Activated CD4-positive, alpha-beta T cell treated with anti-CD3 and anti-CD28 coated beads for 36 hours (primary cell): ENCODE results near the gene GNA15. TPM values are rescaled to one million over a fixed set of nuclear protein-coding genes. Genes with fewer than 3 reads are reported as not detected.
A peak's percentile ranks its signal among the peaks of the same experiment; 100 is the strongest.

Source experiments
- ATAC-seq: fragments of 200-7000 bp; cut with Tn5 transposase; one replicate; pipeline ENCODE4 v1.10.0; 2021; ENCODE audit warnings: mild to moderate bottlenecking, moderate library complexity
- CTCF ChIA-PET: fragments of 350-600 bp; sonication (Branson Sonifier 250); formaldehyde crosslinking; loops from one replicate; lab custom pipeline; 2021; ENCODE audit warnings: antibody characterized with exemption; lab: Charles Lee
- POLR2A ChIA-PET: fragments of 350-600 bp; sonication (Branson Sonifier 250); formaldehyde crosslinking; loops from one replicate; lab custom pipeline; 2021; ENCODE audit warnings: antibody characterized with exemption, inconsistent platforms; lab: Charles Lee
- DNase-seq: peaks from one replicate; pipeline ENCODE4 v3.0.0-alpha.2; 2020
- H3K27ac Mint-ChIP-seq: one replicate; pipeline ENCODE4 v1.8.0; 2021; ENCODE audit warnings: mixed read lengths
- H3K27me3 Mint-ChIP-seq: one replicate; pipeline ENCODE4 v1.8.0; 2021; ENCODE audit warnings: mixed read lengths
- H3K36me3 Mint-ChIP-seq: one replicate; pipeline ENCODE4 v1.8.0; 2021; ENCODE audit warnings: low read depth, mixed read lengths
- H3K4me1 Mint-ChIP-seq: one replicate; pipeline ENCODE4 v1.8.0; 2021; ENCODE audit warnings: mixed read lengths
- H3K4me3 Mint-ChIP-seq: one replicate; pipeline ENCODE4 v1.8.0; 2021; ENCODE audit warnings: mild to moderate bottlenecking, moderate library complexity, mixed read lengths
- H3K9me3 Mint-ChIP-seq: one replicate; pipeline ENCODE4 v1.8.0; 2021; ENCODE audit warnings: low read depth, mixed read lengths
- intact Hi-C, 2 experiments: fragments of 100-400 bp; cut with DNase I in 1 of 2; cut with micrococcal nuclease in 1 of 2; formaldehyde crosslinking; loops; one replicate each; pipeline versions ENCODE4 v1.14.2 to v1.15.1; 2022 to 2024; cut with DNase I, micrococcal nuclease
- total RNA-seq, 2 experiments: library from RNA; stranded (reverse); gene quantifications; one replicate each; pipeline ENCODE4 v1.2.3, GENCODE V29; 2021

Gene GNA15
- total RNA-seq, 2 experiments from 2014 or later, result 64.9 to 70.9 TPM

DNA sequence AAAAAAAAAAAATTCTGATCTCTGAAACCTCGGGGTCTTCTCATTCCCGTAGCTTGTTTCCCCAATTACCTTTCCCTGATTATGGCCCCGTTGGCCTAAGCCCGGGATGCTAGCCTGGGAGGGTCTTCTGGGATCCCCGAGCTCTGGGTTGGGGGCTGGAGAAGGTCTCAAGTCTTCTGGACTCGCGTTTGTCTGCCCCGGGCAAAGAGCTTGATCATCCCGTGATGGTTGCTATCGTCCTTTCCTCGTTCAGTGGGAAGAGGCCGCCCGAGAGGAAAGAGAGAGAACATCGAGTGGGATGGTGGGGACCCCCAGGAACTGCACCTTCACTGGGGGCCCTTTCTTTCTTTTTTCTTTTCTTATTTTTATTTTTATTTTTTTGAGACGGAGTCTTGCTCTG lies 2.4 kb downstream of the GNA15 start:
- Mint-ChIP-seq H3K36me3 (peaks cover 20% of the 10 kb centered on the region), H3K4me3 (no peak overlapping the region), H3K27ac (no peak overlapping the region), H3K9me3 (peaks cover 4% of the 10 kb centered on the region), H3K4me1 (peaks cover 50% of the 10 kb centered on the region), H3K27me3 (peaks cover 3% of the 10 kb centered on the region)
- ATAC-seq (no peak), DNase-seq (no peak)
- ChIA-PET POLR2A (no interaction called here), CTCF (interaction anchor here (0.7 to 2.5 kb wide), 3 partner anchors 10 to 102 kb away, joined by 3 to 12 read pairs (median 7); no protein-coding TSS in a partner anchor)
- intact Hi-C loops, result no loop called here

DNA sequence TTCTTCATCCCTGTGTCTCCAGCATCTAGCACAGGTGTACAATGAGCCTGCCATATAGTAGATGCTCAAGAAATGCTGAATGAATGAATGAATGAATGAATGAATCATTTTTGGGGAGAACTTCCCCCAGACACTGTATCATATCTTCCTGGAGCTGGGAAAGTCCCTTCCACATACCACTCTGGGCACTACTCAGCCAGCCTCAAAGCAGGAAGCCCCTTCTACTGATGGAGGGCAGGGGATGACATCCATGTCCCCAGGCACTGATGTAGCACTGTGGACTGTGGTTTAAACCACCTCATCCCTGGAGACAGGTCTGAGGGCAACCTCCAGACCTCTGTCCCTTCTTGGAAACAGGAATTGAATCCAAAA lies 4.8 kb downstream of the GNA15 start:
- H3K27ac Mint-ChIP-seq, result peak overlapping the region; percentile 1
- peaks cover 23% of the 10 kb centered on the region for H3K36me3 Mint-ChIP-seq
- ATAC-seq (no peak), DNase-seq (no peak)
- H3K9me3 Mint-ChIP-seq, result peaks cover 4% of the 10 kb centered on the region
- CTCF ChIA-PET, result interaction anchor here (0.7 to 4.5 kb wide), 6 partner anchors 11 to 190 kb away, joined by 3 to 32 read pairs (median 4); no protein-coding TSS in a partner anchor
- no peak overlapping the region for H3K4me3 Mint-ChIP-seq
- peaks cover 3% of the 10 kb centered on the region for H3K27me3 Mint-ChIP-seq
- POLR2A ChIA-PET, result no interaction called here
- H3K4me1 Mint-ChIP-seq, result peaks cover 35% of the 10 kb centered on the region
- intact Hi-C loops, result loop anchor here in 1 of 2 experiments (5.0 kb wide), 1 partner anchor 42 kb away; no protein-coding TSS in a partner anchor

DNA sequence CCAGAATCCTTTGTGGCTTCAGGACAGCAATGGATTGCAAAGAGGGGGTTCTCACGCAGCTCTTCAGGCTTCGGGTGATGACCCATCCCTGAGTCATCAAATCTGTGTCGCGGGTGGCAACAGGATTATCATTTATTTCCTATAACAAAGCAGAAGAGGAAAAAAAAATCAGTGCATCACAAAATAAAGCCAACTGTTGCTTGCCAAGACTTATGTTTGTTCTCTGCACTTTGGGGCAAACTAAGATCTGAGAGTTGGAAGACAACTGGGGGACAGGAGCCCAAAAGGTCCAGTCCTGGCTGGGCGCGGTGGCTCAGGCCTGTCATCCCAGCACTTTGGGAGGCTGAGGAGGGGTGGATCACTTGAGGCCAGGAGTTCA lies 6.4 kb downstream of the GNA15 start:
- intact Hi-C loops, result loop anchor here (1.0 to 5.0 kb wide), 4 partner anchors 9 to 40 kb away; partner anchors contain the start of gene S1PR4 (in 1 of the 2)
- Mint-ChIP-seq H3K4me1 (peaks cover 33% of the 10 kb centered on the region), H3K27ac (peak overlapping the region; percentile 78), H3K9me3 (peaks cover 4% of the 10 kb centered on the region), H3K36me3 (peaks cover 17% of the 10 kb centered on the region), H3K4me3 (peak overlapping the region; percentile 49), H3K27me3 (no peaks in the 10 kb centered on the region)
- peak; percentile 78 for ATAC-seq
- ChIA-PET CTCF (interaction anchor here (1.0 to 4.5 kb wide), 7 partner anchors 10 to 230 kb away, joined by 3 to 32 read pairs (median 4); no protein-coding TSS in a partner anchor), POLR2A (interaction anchor here (0.6 to 0.7 kb wide), 2 partner anchors 9 to 865 kb away, joined by 3 to 5 read pairs; no protein-coding TSS in a partner anchor)
- peak; percentile 81 for DNase-seq

DNA sequence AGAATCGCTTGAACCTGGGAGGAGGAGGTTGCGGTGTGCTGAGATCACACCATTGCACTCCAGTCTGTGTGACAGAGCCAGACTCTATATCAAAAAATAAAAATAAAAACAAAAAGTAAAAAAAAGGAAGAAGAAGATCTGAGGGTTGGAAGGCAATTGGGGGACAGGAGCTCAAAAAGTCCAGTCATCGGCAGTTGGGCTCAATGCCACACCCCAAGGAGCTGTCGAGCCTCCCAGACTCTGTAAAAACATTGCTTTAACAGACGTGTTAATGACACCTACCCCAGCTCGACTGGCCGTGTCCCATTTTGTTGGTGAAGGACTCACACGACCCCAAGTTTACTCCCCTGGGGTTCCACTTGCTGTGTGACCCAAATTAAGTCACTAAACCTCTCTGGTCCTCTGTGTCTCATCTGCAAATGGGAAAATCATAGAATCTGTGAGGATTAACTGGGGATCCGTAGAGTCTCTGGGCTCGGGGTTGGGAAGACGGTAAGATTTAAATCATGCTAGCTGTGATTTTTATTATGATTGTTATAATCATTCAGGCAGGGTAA lies 7.0 kb downstream of the GNA15 start:
- Mint-ChIP-seq H3K36me3 (peaks cover 13% of the 10 kb centered on the region), H3K27ac (peak overlapping the region; percentile 78)

DNA sequence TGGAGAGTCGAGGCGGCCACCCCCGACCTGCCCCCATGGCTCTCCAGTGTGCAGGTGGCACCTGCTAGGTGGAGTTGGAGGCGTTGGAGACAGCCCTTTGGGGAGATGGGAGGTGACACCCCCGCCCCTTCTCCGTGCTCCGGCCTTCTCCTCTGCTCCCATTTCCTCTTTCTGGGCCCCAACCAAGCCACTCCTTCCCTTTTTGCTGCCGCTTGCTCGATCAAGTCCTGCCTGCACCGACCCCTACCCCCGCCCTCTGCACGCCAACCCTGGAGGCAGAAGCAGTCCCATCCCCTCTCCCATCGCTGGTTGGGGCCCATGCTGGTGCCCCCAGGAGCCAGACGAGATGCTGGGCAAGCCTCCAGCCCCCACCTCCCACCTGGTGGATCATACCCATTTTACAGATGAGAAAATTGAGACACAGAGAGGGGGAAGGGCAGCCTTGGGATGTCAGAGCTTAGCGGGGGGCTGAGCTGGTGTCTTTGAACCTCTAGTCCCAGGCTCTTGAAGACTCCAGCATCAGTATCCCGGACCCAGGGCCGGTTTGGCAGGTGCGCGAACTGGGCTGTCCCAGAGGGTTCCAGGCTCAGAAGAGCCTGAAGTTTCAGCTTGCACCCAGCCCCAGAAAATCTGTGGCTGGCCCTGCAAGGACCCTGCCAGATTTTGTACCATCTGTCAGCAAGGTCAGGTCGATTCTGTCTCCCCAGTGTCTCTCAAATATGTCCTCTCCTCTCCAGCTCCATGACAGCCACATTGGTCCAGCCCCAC lies 10.3 kb downstream of the GNA15 start:
- Mint-ChIP-seq H3K9me3 (no peaks in the 10 kb centered on the region), H3K27ac (no peak overlapping the region), H3K4me3 (no peak overlapping the region), H3K4me1 (peaks cover 24% of the 10 kb centered on the region), H3K36me3 (peaks cover 16% of the 10 kb centered on the region), H3K27me3 (no peaks in the 10 kb centered on the region)
- intact Hi-C loops, result loop anchor here (1.0 kb wide), 1 partner anchor 17 kb away; no protein-coding TSS in a partner anchor
- CTCF ChIA-PET, result interaction anchor here (0.6 to 1.6 kb wide), 7 partner anchors 12 to 944 kb away, joined by 3 to 6 read pairs (median 3); no protein-coding TSS in a partner anchor
- POLR2A ChIA-PET, result no interaction called here
- DNase-seq (no peak), ATAC-seq (no peak)

More for the DNA sequence above, 7.0 kb downstream of the GNA15 start:
- peaks cover 33% of the 10 kb centered on the region for H3K4me1 Mint-ChIP-seq
- DNase-seq, result no peak
- ChIA-PET CTCF (interaction anchor here (0.6 to 4.5 kb wide), 7 partner anchors 9 to 230 kb away, joined by 3 to 32 read pairs (median 4); no protein-coding TSS in a partner anchor), POLR2A (interaction anchor here (0.7 kb wide), 1 partner anchor 26 kb away, joined by 3 read pairs; no protein-coding TSS in a partner anchor)
- ATAC-seq, result no peak
- H3K9me3 Mint-ChIP-seq, result peaks cover 4% of the 10 kb centered on the region
- intact Hi-C loops, result loop anchor here (1.0 to 5.0 kb wide), 4 partner anchors 10 to 39 kb away; partner anchors contain the start of gene S1PR4 (in 1 of the 2)
- H3K27me3 Mint-ChIP-seq, result no peaks in the 10 kb centered on the region
- no peak overlapping the region for H3K4me3 Mint-ChIP-seq

DNA sequence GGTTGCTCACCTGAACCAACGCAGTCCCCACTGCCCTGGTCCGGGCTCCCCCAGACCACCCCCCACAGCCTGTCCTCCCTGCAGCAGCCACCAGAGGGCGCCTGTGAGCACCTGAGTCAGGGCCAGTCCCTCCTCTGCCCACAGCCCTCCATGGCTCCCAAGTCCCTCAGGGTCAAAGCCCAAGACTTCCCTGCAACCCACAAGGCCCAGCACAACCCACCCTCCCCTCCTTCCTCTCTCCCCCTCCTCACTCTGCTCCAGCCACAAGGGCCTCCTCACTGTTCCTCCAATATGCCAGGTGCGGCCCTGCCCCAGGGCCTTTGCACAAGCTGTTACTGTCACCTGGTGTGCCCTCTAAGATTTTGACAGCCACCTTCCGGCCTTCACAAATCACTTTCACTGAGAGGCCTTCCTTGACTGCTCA lies 10.9 kb downstream of the GNA15 start:
- Mint-ChIP-seq H3K9me3 (no peaks in the 10 kb centered on the region), H3K27ac (no peak overlapping the region), H3K36me3 (peaks cover 16% of the 10 kb centered on the region), H3K4me3 (no peak overlapping the region), H3K4me1 (peaks cover 20% of the 10 kb centered on the region), H3K27me3 (no peaks in the 10 kb centered on the region)
- CTCF ChIA-PET, result interaction anchor here (0.6 to 1.6 kb wide), 6 partner anchors 12 to 189 kb away, joined by 3 to 6 read pairs (median 4); no protein-coding TSS in a partner anchor
- POLR2A ChIA-PET, result no interaction called here
- ATAC-seq (peak; percentile 55), DNase-seq (peak; percentile 83)
- intact Hi-C loops, result loop anchor here (1.0 kb wide), 1 partner anchor 17 kb away; no protein-coding TSS in a partner anchor

DNA sequence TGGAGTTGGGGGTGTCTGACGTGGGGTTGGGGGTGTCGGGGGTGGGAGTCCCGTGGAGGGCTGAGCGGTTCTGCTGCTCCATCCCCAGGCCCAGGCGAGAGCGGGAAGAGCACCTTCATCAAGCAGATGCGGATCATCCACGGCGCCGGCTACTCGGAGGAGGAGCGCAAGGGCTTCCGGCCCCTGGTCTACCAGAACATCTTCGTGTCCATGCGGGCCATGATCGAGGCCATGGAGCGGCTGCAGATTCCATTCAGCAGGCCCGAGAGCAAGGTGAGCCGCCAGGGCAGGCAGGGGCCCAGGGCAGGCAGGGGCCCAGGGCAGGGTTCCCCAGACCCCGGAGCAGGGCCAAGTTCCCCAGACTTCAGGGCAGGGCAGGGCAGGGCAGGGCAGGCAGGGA lies 12.7 kb downstream of the GNA15 start:
- Mint-ChIP-seq H3K9me3 (no peaks in the 10 kb centered on the region), H3K27ac (no peak overlapping the region), H3K27me3 (no peaks in the 10 kb centered on the region), H3K4me3 (no peak overlapping the region), H3K36me3 (peaks cover 12% of the 10 kb centered on the region), H3K4me1 (peaks cover 5% of the 10 kb centered on the region)
- intact Hi-C loops, result no loop called here
- DNase-seq (no peak), ATAC-seq (no peak)
- ChIA-PET POLR2A (no interaction called here), CTCF (no interaction called here)

DNA sequence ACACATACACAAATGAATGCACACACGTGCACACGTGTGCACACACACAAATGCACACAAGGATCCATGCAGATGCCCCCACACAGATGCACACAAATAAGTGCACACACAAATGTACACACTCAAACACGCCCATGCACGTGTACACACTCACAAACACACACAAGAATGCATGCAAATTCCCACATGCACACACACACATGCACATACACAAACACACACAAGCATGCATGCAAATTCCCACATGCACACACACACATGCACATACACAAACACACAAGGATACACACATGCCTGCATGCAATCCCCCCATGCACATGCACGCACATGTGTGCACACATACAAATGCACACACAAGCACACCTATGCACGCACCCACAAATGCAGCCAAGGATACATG lies 13.3 kb downstream of the GNA15 start:
- Mint-ChIP-seq H3K36me3 (peaks cover 11% of the 10 kb centered on the region), H3K4me1 (peaks cover 5% of the 10 kb centered on the region), H3K4me3 (no peak overlapping the region), H3K27ac (no peak overlapping the region), H3K9me3 (no peaks in the 10 kb centered on the region), H3K27me3 (no peaks in the 10 kb centered on the region)
- ChIA-PET CTCF (no interaction called here), POLR2A (no interaction called here)
- ATAC-seq (no peak), DNase-seq (no peak)
- intact Hi-C loops, result no loop called here

DNA sequence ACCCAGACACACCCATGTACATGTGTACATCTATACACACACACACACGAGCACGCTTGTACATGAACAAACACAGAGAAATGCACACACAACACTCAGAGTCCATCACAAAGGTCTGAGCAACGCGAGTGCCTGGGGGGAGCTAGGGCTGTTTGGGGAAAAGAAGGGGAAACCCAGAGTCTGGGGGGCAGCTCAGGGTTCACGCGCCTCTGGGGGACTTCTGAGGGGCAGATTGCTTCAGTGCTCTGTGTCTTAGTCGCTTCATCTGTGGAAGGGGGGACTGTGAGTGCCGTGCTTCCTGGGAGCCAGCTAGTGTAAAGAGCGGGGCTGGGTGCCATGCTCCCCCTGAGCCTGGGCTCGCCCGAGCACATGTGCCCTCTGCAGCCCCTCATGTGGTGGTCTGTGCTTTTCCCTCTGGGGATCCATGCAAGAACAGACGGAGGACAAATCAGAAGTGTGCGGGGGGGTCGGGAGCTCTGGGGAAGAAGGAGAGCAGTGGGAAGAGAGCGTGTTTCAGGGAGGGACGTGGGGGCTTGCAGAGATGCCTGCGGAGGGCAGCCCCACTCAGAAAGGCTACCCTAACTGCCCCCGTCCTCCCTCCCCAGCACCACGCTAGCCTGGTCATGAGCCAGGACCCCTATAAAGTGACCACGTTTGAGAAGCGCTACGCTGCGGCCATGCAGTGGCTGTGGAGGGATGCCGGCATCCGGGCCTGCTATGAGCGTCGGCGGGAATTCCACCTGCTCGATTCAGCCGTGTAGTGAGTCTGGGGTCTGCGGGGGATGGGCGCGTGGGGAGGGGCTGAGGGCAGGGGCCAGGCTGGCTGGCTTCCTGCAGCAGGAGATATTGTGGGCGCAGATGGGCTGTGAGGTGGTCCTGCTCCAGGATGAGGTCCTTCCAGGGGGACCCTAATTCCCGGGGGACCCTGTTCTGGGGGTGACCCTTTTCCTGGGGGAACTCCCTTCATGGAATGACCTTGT lies 14.0 kb downstream of the GNA15 start:
- POLR2A ChIA-PET, result no interaction called here
- CTCF ChIA-PET, result interaction anchor here (0.7 kb wide), 1 partner anchor 16 kb away, joined by 4 read pairs; no protein-coding TSS in a partner anchor
- Mint-ChIP-seq H3K4me3 (no peak overlapping the region), H3K36me3 (peaks cover 10% of the 10 kb centered on the region), H3K9me3 (no peaks in the 10 kb centered on the region), H3K27ac (no peak overlapping the region), H3K27me3 (no peaks in the 10 kb centered on the region), H3K4me1 (peaks cover 5% of the 10 kb centered on the region)
- DNase-seq (no peak), ATAC-seq (no peak)
- intact Hi-C loops, result no loop called here

DNA sequence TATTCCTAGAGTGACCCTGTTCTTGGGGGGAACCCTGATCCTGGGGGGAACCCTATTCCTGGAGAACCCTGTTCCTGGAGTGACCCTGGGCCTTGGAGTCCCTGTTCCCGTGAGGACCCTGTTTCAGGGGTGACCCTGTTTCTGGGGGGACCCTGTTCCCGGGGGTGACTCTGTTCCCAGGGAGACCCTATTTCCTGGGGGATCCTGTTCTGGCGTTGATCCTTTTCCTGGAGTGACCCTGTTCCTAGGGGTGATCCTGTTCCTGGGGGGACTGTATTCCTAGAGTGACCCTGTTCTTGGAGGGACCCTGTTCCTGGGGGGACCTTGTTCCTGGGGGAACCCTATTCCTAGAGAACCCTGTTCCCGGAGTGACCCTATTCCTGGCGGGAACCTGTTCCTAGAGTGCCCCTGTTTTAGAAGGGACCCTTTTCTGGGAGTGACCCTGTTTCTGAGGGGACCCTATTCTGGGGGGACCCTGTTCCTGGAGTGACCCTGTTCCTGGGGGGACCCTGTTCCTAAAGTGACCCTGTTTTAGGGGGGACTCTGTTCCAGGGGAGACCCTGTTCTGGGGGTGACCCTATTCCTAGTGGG lies 15.0 kb downstream of the GNA15 start:
- DNase-seq (no peak), ATAC-seq (no peak)
- Mint-ChIP-seq H3K27ac (no peak overlapping the region), H3K27me3 (no peaks in the 10 kb centered on the region), H3K36me3 (peaks cover 10% of the 10 kb centered on the region), H3K4me1 (peaks cover 5% of the 10 kb centered on the region), H3K9me3 (no peaks in the 10 kb centered on the region), H3K4me3 (no peak overlapping the region)
- ChIA-PET POLR2A (no interaction called here), CTCF (no interaction called here)
- intact Hi-C loops, result no loop called here
